Activated CD8-positive, alpha-beta memory T cell treated with anti-CD3 and anti-CD28 coated beads for 1 hour (primary cell): Measurements from ENCODE around the gene ELOVL3.

ENCODE experiments used
- DNase-seq, 2 donors: peaks; one replicate each; pipeline ENCODE4 v3.0.0-alpha.2; 2020; ENCODE audit warnings: low read depth in 1 of 2; ENCODE audit errors: extremely low read depth in 1 of 2

Gene ELOVL3

GRCh38 chr10:102226542-102226870 lies 407 bp downstream of the ELOVL3 start:
- DNase-seq = no peak

- DNase-seq = no peak
These were observed 951 bp downstream of the ELOVL3 start for GRCh38 chr10:102227050-102227449.

DNA sequence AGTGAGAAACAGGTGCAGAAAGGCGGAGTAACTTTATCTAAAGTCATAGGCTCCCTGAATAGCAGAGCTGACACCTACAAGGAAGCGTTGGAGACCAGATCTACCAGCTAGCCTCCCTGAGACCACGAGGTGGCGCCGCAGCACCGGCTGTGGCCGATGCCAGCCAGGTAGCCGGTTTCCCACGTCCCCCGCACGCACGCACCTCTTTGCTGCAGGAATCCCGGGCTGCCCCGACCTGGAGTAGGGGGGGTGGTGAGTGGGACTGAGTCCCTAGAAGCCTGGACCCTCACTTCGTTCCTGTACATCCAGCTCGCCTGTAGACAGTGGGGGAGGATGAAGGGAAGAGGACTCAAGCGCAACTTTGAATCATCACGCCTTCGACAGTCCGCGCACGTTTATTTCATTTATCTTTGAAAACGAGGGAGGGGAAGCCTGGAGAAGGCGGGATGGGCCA lies 3.7 kb downstream of the ELOVL3 start:
- DNase-seq = peak; percentile 69 to 79

GRCh38 chr10:102230264-102230860 lies 4.3 kb downstream of the ELOVL3 start:
- no peak for DNase-seq

- peak in 1 of 2 donors; percentile 36 for DNase-seq
These were observed 4.8 kb downstream of the ELOVL3 start for GRCh38 chr10:102230861-102231356.

- peak in 1 of 2 donors; percentile 53 for DNase-seq
These were observed 5.5 kb downstream of the ELOVL3 start for GRCh38 chr10:102231357-102232318.

GRCh38 chr10:102233997-102234396 lies 7.9 kb downstream of the ELOVL3 start:
- DNase-seq = no peak

- DNase-seq = no peak
These were observed 8.9 kb downstream of the ELOVL3 start for GRCh38 chr10:102234888-102235597.

- no peak for DNase-seq
These were observed 9.5 kb downstream of the ELOVL3 start for GRCh38 chr10:102235598-102235920.

GRCh38 chr10:102236006-102236405 lies 9.9 kb downstream of the ELOVL3 start:
- no peak for DNase-seq

DNA sequence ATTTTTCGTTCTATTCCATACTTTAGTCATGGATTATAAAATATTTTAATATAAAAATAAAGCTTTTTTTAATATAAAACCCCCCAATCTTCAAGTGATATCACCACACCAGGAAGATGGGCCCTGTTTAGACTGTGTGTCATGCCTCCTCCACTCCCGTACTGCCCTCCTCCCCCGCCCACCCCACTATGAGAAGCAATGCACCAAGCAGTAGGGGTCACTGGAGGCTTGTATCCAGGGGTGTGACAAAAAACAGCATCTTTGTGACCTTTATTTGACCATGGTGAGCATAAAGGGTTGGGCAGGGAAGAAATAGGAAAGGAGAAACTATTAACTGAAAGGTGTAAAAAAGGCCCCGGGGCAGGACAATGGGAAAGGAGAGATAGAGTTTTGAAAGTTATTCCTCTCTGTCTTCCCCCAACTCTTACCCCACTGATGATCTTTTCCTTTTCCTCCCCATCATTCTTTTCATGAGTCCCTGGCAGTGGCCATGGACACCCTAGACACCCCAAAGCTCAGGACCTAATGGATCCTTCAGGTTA lies 11.7 kb downstream of the ELOVL3 start:
- DNase-seq = no peak

- DNase-seq = no peak
These were observed 14.4 kb downstream of the ELOVL3 start for GRCh38 chr10:102240467-102241031.

- DNase-seq = no peak
These were observed 14.9 kb downstream of the ELOVL3 start for GRCh38 chr10:102241032-102241443.

DNA sequence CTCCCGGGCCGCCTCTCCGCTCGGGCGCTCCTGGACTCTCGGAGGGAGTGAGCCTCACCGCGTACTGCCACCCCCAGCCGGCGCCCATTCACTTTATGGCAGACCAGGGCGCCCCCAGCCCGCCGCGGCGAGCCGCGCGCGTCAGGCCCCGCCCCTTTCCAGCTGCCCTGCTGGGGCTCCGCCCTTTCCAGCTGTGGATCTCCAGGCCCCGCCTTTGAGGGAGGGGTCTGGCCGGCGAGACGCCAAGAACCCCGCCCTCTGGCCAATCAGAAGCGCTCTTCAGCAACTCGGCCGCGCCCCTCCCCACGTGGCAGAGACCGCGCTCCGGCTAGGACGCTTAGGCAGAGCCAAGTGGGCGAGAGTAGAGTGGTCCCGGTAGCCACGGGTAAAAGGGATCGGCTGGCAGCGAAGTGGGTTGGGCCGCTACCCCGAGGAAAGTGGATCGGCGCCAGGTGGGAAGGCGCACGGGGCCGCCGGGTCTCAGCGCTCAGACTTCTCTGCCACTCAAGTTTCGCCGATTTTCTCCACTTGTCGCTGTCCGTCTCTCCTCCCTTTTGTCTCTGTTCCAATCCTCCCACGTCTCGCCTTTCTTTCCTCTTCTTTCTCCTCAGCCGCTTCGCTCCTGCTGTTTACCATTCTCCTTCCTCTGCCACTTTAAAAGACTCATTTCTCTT lies 15.5 kb downstream of the ELOVL3 start, which contains the start of gene PITX3:
TSS of gene PITX3 (minus strand) at position 69 of the 674 bp plus-strand sequence. CDS start 9,432 bp downstream, outside the sequence.
- DNase-seq = peak; percentile 61 to 74

GRCh38 chr10:102242118-102242485 lies 16.0 kb downstream of the ELOVL3 start:
- DNase-seq = no peak

- no peak for DNase-seq
These were observed 17.2 kb downstream of the ELOVL3 start for GRCh38 chr10:102243309-102243708.

- DNase-seq = peak; percentile 65 to 73
These were observed 19.2 kb downstream of the ELOVL3 start, which contains the start of gene GBF1 for GRCh38 chr10:102245082-102245931. TSS of gene GBF1 (plus strand) at chr10:102245532. CDS start at chr10:102258939, 13,407 bp downstream.

DNA sequence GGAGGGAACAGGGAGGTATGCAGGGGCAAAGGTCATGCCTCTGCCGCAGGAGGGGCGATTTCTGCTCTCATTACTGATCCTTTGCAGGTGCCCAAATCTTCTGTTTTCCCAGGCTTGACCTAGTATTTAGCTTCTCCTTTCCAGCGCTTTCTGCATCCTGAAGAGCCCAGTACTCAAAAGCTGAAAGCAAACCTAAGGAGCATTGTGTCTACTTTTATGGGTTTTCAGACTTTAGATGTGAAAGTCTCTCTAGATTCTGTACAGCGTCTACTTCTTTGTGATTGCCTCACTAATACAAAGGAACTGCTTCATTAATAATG lies 19.8 kb downstream of the ELOVL3 start:
- DNase-seq = no peak

- DNase-seq = no peak
These were observed 20.2 kb downstream of the ELOVL3 start for GRCh38 chr10:102246261-102246660.
